ENCODE data around the gene R3HCC1L. TPM values are rescaled to one million over a fixed set of nuclear protein-coding genes. Genes with fewer than 3 reads are reported as not detected.
"Not testable (repeated sequence)": the region's sequence is repeated elsewhere in the genome, so short reads cannot be mapped to it uniquely, and the experiment has no call there.

The R3HCC1L gene
- total RNA-seq, 1 experiment from 2014 or later: 30.6 TPM

GRCh38 chr10:98217801-98218200, 83.3 kb downstream of the R3HCC1L start:
- Histone ChIP-seq H3K27ac (no peak overlapping the region), H3K36me3 (no peaks in the 10 kb centered on the region), H3K4me3 (no peak overlapping the region), H3K9me3 (replicated peaks) (peaks cover 3% of the 10 kb centered on the region; the same call in 1 of the 2 replicates), H3K27me3 (no peaks in the 10 kb centered on the region), H3K4me1 (no peaks in the 10 kb centered on the region)
- no peak for DNase-seq

GRCh38 chr10:98223874-98224273, 89.4 kb downstream of the R3HCC1L start:
- H3K27ac ChIP-seq: no peak overlapping the region
- no peak overlapping the region for H3K4me3 ChIP-seq
- H3K36me3 ChIP-seq: no peaks in the 10 kb centered on the region
- no peak for DNase-seq
- H3K9me3 ChIP-seq (replicated peaks): 0 out of 2 replicates have a peak, but pooled peaks cover 6% of the 10 kb centered on the region
- no peaks in the 10 kb centered on the region for H3K4me1 ChIP-seq
- H3K27me3 ChIP-seq: no peaks in the 10 kb centered on the region

GRCh38 chr10:98224509-98224908, 90.1 kb downstream of the R3HCC1L start:
- no peak overlapping the region for H3K27ac ChIP-seq
- no peaks in the 10 kb centered on the region for H3K36me3 ChIP-seq
- no peaks in the 10 kb centered on the region for H3K27me3 ChIP-seq
- no peak overlapping the region for H3K4me3 ChIP-seq
- 0 out of 2 replicates have a peak, but pooled peaks cover 6% of the 10 kb centered on the region for H3K9me3 ChIP-seq (replicated peaks)
- no peak for DNase-seq
- no peaks in the 10 kb centered on the region for H3K4me1 ChIP-seq

DNA sequence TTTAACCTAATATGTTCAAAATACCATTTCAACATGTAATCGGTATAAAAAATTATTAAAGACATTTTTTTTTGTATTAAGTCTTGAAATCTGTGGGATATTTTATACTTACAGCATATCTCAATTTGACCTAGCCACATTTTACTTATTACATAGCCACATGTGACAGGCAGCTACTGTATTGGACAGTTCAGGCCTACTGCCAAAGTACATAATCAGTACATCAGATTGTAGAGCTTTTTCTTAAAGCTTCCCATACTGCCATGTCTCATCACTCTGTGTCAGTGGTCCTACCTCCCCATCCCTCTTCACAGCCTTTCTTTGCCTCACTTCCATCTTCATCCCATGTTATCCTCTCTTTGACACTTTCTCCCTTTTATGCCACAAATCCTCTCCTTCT, 90.5 kb downstream of the R3HCC1L start:
- H3K4me1 ChIP-seq: no peaks in the 10 kb centered on the region
- 0 out of 2 replicates have a peak, but pooled peaks cover 6% of the 10 kb centered on the region for H3K9me3 ChIP-seq (replicated peaks)
- no peaks in the 10 kb centered on the region for H3K27me3 ChIP-seq
- DNase-seq: no peak
- H3K4me3 ChIP-seq: no peak overlapping the region
- no peak overlapping the region for H3K27ac ChIP-seq
- no peaks in the 10 kb centered on the region for H3K36me3 ChIP-seq

GRCh38 chr10:98226508-98227144, 92.2 kb downstream of the R3HCC1L start:
- H3K4me1 ChIP-seq: no peaks in the 10 kb centered on the region
- DNase-seq: no peak
- H3K27me3 ChIP-seq: no peaks in the 10 kb centered on the region
- H3K9me3 ChIP-seq (replicated peaks): peaks cover 10% of the 10 kb centered on the region; the same call in 1 of the 2 replicates
- H3K27ac ChIP-seq: no peak overlapping the region
- H3K4me3 ChIP-seq: no peak overlapping the region
- H3K36me3 ChIP-seq: peaks cover 5% of the 10 kb centered on the region

GRCh38 chr10:98227713-98228112, 93.3 kb downstream of the R3HCC1L start:
- not testable (repeated sequence) for H3K4me3 ChIP-seq; H3K36me3 ChIP-seq; DNase-seq; H3K9me3 ChIP-seq (replicated peaks); H3K27ac ChIP-seq; H3K27me3 ChIP-seq; H3K4me1 ChIP-seq

- H3K36me3 ChIP-seq: not testable (repeated sequence)
These were observed 93.8 kb downstream of the R3HCC1L start for GRCh38 chr10:98228266-98228665.

GRCh38 chr10:98231417-98231816, 97.0 kb downstream of the R3HCC1L start:
- Histone ChIP-seq H3K4me3 (no peak overlapping the region), H3K4me1 (no peaks in the 10 kb centered on the region), H3K27me3 (no peaks in the 10 kb centered on the region), H3K9me3 (replicated peaks) (peaks cover 7% of the 10 kb centered on the region; the same call in 1 of the 2 replicates), H3K27ac (no peak overlapping the region), H3K36me3 (peaks cover 7% of the 10 kb centered on the region)
- DNase-seq: no peak

More at GRCh38 chr10:98228266-98228665, 93.8 kb downstream of the R3HCC1L start:
- H3K9me3 ChIP-seq (replicated peaks); H3K4me1 ChIP-seq; H3K27ac ChIP-seq; H3K4me3 ChIP-seq; DNase-seq; H3K27me3 ChIP-seq: not testable (repeated sequence)

GRCh38 chr10:98235846-98236245, 101.4 kb downstream of the R3HCC1L start:
- DNase-seq: no peak
- H3K27me3 ChIP-seq: no peaks in the 10 kb centered on the region

DNA sequence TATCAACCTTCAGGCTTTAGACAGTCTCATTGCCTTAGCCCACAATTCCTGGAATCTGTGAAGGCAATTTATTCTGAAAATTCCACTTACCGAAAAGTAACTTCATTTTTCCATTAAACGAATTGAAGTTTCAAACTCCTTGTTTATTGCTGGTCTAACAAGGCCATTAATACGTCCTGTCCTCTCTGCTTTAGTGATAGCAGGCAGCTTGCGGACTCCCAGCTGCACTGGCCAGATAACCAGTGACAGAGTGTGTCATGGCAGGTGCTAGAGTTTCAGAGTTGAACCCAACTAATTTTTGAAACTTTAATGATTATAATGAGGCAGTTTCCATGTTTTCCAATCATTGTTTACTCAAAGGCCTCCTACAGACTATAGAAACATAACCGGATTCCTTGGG, 102.4 kb downstream of the R3HCC1L start:
- Histone ChIP-seq H3K4me1 (no peaks in the 10 kb centered on the region), H3K36me3 (peaks cover 22% of the 10 kb centered on the region)

More at GRCh38 chr10:98235846-98236245, 101.4 kb downstream of the R3HCC1L start:
- Histone ChIP-seq H3K4me1 (no peaks in the 10 kb centered on the region), H3K27ac (no peak overlapping the region), H3K36me3 (peaks cover 27% of the 10 kb centered on the region), H3K4me3 (no peak overlapping the region), H3K9me3 (replicated peaks) (peaks cover 5% of the 10 kb centered on the region; the same call in 1 of the 2 replicates)

GRCh38 chr10:98238391-98238790, 103.9 kb downstream of the R3HCC1L start:
- Histone ChIP-seq H3K36me3 (peaks cover 28% of the 10 kb centered on the region), H3K27ac (no peak overlapping the region), H3K9me3 (replicated peaks) (no peaks in the 10 kb centered on the region), H3K4me3 (no peak overlapping the region), H3K27me3 (no peaks in the 10 kb centered on the region), H3K4me1 (no peaks in the 10 kb centered on the region)
- DNase-seq: no peak

More for the DNA sequence above, 102.4 kb downstream of the R3HCC1L start:
- Histone ChIP-seq H3K27ac (no peak overlapping the region), H3K9me3 (replicated peaks) (no peaks in the 10 kb centered on the region), H3K27me3 (no peaks in the 10 kb centered on the region), H3K4me3 (no peak overlapping the region)
- no peak for DNase-seq

DNA sequence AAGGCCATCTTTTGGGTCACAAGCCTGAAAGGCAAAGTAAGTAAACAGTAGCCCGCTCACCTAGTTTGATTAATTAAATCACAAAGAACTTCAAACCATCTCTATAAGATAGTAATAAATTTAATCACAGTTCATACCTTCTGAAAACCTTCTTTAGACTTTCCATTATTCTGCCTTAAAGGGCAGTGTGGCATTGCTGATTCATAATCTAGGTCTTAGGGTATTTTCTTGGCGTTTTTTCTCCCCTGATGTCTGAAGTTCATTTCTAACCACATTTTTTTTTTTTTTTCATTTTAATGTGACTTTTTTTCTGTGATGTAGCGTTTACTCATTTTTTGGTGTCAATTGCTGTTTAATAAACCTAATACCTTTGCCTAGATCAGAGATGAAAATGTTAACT, 106.1 kb downstream of the R3HCC1L start:
- H3K9me3 ChIP-seq (replicated peaks): no peaks in the 10 kb centered on the region
- H3K27me3 ChIP-seq: no peaks in the 10 kb centered on the region
- no peak for DNase-seq
- H3K36me3 ChIP-seq: peaks cover 28% of the 10 kb centered on the region
- H3K27ac ChIP-seq: no peak overlapping the region
- H3K4me3 ChIP-seq: no peak overlapping the region
- H3K4me1 ChIP-seq: no peaks in the 10 kb centered on the region

- peaks cover 18% of the 10 kb centered on the region for H3K4me1 ChIP-seq
- H3K27ac ChIP-seq: no peak overlapping the region
- no peak overlapping the region for H3K4me3 ChIP-seq
- no peaks in the 10 kb centered on the region for H3K27me3 ChIP-seq
- H3K9me3 ChIP-seq (replicated peaks): no peaks in the 10 kb centered on the region
- H3K36me3 ChIP-seq: peaks cover 19% of the 10 kb centered on the region
- DNase-seq: peak in 1 of 2 experiments; percentile 42
These were observed 108.4 kb downstream of the R3HCC1L start for GRCh38 chr10:98242823-98243222.

DNA sequence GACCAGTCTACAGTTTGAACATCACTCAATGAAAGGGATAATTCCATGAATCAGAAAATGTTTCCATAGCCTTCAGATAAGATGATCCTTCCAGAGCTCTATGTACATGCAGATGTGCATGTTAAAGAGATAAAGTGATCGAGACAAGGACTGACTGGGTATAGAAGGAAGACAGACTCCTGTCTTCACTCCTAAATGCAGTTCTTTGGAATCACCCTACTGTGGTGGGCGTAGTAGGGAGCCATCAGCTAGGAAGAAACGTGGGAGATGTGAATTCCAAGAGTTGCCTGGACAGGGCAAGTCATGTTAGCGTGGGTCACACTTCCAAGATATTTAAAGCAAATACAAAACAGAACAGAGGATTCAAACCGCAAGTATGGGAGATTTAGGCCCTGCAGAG, 109.7 kb downstream of the R3HCC1L start:
- DNase-seq: no peak
- no peaks in the 10 kb centered on the region for H3K27me3 ChIP-seq
- H3K4me1 ChIP-seq: peaks cover 22% of the 10 kb centered on the region
- no peak overlapping the region for H3K4me3 ChIP-seq
- no peak overlapping the region for H3K27ac ChIP-seq
- peaks cover 22% of the 10 kb centered on the region for H3K36me3 ChIP-seq
- H3K9me3 ChIP-seq (replicated peaks): no peaks in the 10 kb centered on the region

DNA sequence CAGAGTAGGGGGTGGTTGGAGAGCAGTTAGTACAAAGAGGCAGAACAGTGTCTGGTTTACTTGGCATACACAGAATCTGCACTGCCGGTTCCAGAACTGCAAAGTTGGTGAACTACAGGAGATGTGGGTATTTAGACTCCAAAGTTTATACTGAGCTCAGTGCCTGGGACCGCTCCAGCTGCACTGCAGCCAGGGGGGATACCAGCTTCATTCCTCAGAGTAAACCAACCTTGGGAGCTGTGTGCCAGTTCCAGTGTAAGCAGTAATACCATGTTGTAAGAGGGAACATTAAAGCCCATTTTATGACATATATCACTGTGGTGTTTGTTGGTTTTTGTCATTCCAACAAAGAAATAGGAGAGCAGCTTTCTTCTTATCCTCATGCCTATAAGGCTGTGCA, 110.1 kb downstream of the R3HCC1L start:
- peaks cover 17% of the 10 kb centered on the region for H3K36me3 ChIP-seq
- no peaks in the 10 kb centered on the region for H3K9me3 ChIP-seq (replicated peaks)
- H3K27me3 ChIP-seq: no peaks in the 10 kb centered on the region
- peaks cover 22% of the 10 kb centered on the region for H3K4me1 ChIP-seq
- no peak overlapping the region for H3K4me3 ChIP-seq
- DNase-seq: no peak
- no peak overlapping the region for H3K27ac ChIP-seq
